GM18519 (cell line): ENCODE results near the gene TMEM255B.

ENCODE experiments used
- ATAC-seq: cut with Tn5 transposase; IDR thresholded peaks from one replicate; pipeline ENCODE4 v1.9.1; 2021; ENCODE audit warnings: mild to moderate bottlenecking, moderate library complexity; ENCODE audit not compliant: unreplicated experiment, low FRiP score

TMEM255B gene

GRCh38 chr13:113765564-113765910, 6.5 kb downstream of the TMEM255B start:
- ATAC-seq, result no peak

- no peak for ATAC-seq
Measured at GRCh38 chr13:113766035-113766800, 7.2 kb downstream of the TMEM255B start.

GRCh38 chr13:113767366-113767765, 8.3 kb downstream of the TMEM255B start:
- ATAC-seq, result no peak

GRCh38 chr13:113768018-113768905, 9.2 kb downstream of the TMEM255B start:
- no peak for ATAC-seq

GRCh38 chr13:113769106-113769505, 10.1 kb downstream of the TMEM255B start:
- ATAC-seq, result no peak

- ATAC-seq, result no peak
Measured at GRCh38 chr13:113769881-113770280, 10.9 kb downstream of the TMEM255B start.

- ATAC-seq, result no peak
Measured at GRCh38 chr13:113770441-113770840, 11.4 kb downstream of the TMEM255B start.

GRCh38 chr13:113770937-113771336, 11.9 kb downstream of the TMEM255B start:
- no peak for ATAC-seq

- ATAC-seq, result no peak
Measured at GRCh38 chr13:113771709-113772331, 12.8 kb downstream of the TMEM255B start.

- ATAC-seq, result no peak
Measured at GRCh38 chr13:113774177-113775107, 15.4 kb downstream of the TMEM255B start.

- ATAC-seq, result no peak
Measured at GRCh38 chr13:113775451-113776145, 16.6 kb downstream of the TMEM255B start.

- ATAC-seq, result no peak
Measured at GRCh38 chr13:113776231-113777125, 17.5 kb downstream of the TMEM255B start.

GRCh38 chr13:113777311-113778260, 18.6 kb downstream of the TMEM255B start:
- ATAC-seq, result no peak

GRCh38 chr13:113781571-113781970, 22.5 kb downstream of the TMEM255B start:
- no peak for ATAC-seq

- no peak for ATAC-seq
Measured at GRCh38 chr13:113782472-113782871, 23.4 kb downstream of the TMEM255B start.

- ATAC-seq, result no peak
Measured at GRCh38 chr13:113783200-113783881, 24.3 kb downstream of the TMEM255B start.
